NCI-H1930 (cell line): ENCODE data around the gene TMEM238.

ENCODE experiments used
- DNase-seq, 2 experiments: peaks; one replicate each; lab custom pipeline; 2025; lab: John Stamatoyannopoulos, UW

Gene TMEM238

GRCh38 chr19:55358493-55358892, 25.6 kb downstream of the TMEM238 start:
- no peak for DNase-seq

GRCh38 chr19:55355213-55355821, 28.8 kb downstream of the TMEM238 start:
- no peak for DNase-seq

GRCh38 chr19:55354698-55355212, 29.3 kb downstream of the TMEM238 start, which contains the start of gene COX6B2:
COX6B2 (minus strand) TSS chr19:55354719; CDS start chr19:55354521, 198 bp downstream.
- DNase-seq, result no peak

- DNase-seq, result peak in 1 of 2 experiments; percentile 31
Measured at GRCh38 chr19:55353803-55354697, 30.0 kb downstream of the TMEM238 start.

DNA sequence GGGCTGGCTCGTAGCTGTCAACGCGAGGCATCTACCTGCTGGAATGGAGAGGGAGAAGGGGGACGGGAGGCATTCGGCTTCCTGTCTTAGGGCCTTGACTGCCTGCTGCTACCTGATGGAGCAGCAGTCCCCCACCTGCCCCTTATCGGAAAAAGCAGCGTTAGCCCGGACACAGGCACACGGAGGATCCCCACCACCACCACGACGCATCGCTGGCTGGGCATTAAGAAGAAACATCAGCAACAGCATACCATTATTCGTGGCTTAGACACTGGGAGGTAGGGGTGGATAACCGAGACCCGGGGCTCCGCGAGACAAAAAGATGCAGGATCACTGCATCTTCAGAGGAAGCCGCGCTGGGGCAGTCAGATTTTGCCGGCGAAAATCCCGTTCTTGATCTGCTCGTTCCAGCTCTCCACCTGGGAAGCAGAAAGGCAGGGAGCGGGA, 30.7 kb downstream of the TMEM238 start:
- no peak for DNase-seq

GRCh38 chr19:55352549-55353145, 31.4 kb downstream of the TMEM238 start:
- DNase-seq, result no peak

- DNase-seq, result no peak
Measured at GRCh38 chr19:55352040-55352439, 32.1 kb downstream of the TMEM238 start.

DNA sequence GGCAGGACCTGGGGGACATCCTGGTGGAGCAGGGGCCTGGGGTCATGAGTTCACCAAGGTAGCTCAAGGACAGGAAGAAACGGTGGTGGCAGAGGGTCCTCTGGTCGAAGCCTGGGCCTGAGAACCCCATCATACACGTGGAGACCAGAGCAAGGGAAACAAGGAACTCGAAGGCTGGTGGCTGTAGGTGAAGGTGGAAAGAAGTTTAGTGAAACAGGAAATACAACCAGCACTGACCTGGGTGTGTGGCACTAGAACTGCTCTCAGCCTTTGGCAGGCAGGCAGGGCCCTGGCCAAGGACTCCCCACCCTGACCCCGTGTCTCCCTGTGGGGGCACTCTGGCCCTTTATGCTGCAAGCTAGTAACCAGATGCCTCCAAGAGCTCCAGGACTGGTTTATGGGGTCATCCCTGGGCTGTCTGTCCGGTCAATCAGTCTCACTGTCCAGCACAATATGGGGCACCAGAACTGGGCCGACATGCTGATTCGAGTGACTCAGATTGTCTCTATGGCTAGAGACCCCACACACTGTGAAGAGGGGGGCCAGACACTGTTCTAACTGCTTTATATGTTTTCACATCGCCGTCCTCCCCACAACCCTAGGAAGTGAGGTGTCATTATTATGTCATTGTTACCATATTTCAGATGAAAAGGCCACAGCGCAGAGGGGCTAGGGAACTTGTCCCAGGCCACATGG, 33.3 kb downstream of the TMEM238 start:
- DNase-seq, result no peak

- no peak for DNase-seq
Measured at GRCh38 chr19:55348317-55349034, 35.6 kb downstream of the TMEM238 start.

DNA sequence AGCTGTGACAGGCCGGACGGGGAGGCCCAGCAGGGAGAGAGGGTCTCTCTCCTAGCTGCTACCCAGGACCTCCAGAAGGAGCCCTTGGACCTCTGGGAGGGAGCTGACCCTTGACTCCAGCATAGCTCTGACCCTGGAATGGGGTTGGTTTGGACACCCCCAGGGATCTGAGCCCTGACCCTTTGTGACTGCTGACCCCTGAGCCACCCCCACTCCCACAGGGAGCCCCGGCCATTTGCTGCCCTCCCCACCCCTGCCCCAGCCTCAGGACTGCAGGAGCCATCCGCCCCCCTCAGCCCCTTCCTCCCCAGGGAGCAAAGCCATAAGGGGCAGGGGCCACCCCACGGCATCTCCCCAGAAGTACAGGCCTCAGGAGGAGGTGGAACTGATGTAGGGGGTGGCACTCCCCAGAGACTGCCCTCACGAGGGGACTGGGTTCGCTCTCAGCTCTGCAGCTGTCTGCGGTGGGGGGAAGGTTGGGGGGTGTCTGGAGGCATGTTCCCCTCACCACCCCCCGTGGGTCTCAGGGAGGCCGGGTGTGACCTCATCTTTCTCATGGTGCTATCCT, 36.6 kb downstream of the TMEM238 start:
- no peak for DNase-seq

GRCh38 chr19:55346725-55347441, 37.2 kb downstream of the TMEM238 start:
- DNase-seq, result no peak

- DNase-seq, result no peak
Measured at GRCh38 chr19:55345818-55346724, 38.0 kb downstream of the TMEM238 start.

- DNase-seq, result no peak
Measured at GRCh38 chr19:55345101-55345817, 38.8 kb downstream of the TMEM238 start.

- no peak for DNase-seq
Measured at GRCh38 chr19:55344444-55344843, 39.6 kb downstream of the TMEM238 start.

- no peak for DNase-seq
Measured at GRCh38 chr19:55341595-55342531, 42.2 kb downstream of the TMEM238 start.

- DNase-seq, result no peak
Measured at GRCh38 chr19:55341171-55341588, 42.9 kb downstream of the TMEM238 start.

GRCh38 chr19:55340784-55341147, 43.3 kb downstream of the TMEM238 start:
- DNase-seq, result no peak
